Effector memory CD8-positive, alpha-beta T cell (primary cell): Measurements from ENCODE around the gene VCX.
"Not testable (repeated sequence)": the region's sequence is repeated elsewhere in the genome, so short reads cannot be mapped to it uniquely, and the experiment has no call there.

Source experiments
- ATAC-seq: fragments of 150-1000 bp; cut with Tn5 transposase; replicated peaks from 2 replicates; pipeline ENCODE4 v1.10.0; 2021; ENCODE audit warnings: mild to moderate bottlenecking, moderate library complexity
- DNase-seq, 3 experiments: peaks; one replicate each; pipeline ENCODE4 v3.0.0; 2021
- H3K27ac Mint-ChIP-seq, 2 donors: one replicate each; pipeline ENCODE4 v1.8.0; 2022; ENCODE audit warnings: mild to moderate bottlenecking in 2 of 2, mixed read lengths in 2 of 2, moderate library complexity in 2 of 2
- H3K27me3 Mint-ChIP-seq, 2 donors: one replicate each; pipeline ENCODE4 v1.8.0; 2022; ENCODE audit warnings: mixed read lengths in 2 of 2
- H3K36me3 Mint-ChIP-seq: one replicate; pipeline ENCODE4 v1.8.0; 2022; ENCODE audit warnings: mild to moderate bottlenecking, moderate library complexity, mixed read lengths; ENCODE audit not compliant: insufficient read depth
- H3K4me1 Mint-ChIP-seq, 2 donors: one replicate each; pipeline ENCODE4 v1.8.0; 2022; ENCODE audit warnings: low read depth in 2 of 2, mixed read lengths in 2 of 2
- H3K4me3 Mint-ChIP-seq, 2 donors: one replicate each; pipeline ENCODE4 v1.8.0; 2022; ENCODE audit warnings: mild to moderate bottlenecking in 2 of 2, mixed read lengths in 2 of 2, moderate library complexity in 2 of 2
- H3K9me3 Mint-ChIP-seq, 2 donors: one replicate each; pipeline ENCODE4 v1.8.0; 2022; ENCODE audit warnings: mixed read lengths in 2 of 2
- total RNA-seq, 9 experiments: gene quantifications; one replicate each; lab custom pipeline; 2026; lab: John Stamatoyannopoulos, UW

The VCX gene
- total RNA-seq: 0 reads per million in 9 experiments

GRCh38 chrX:7842871-7843270 is at the start of gene VCX:
VCX (plus strand) TSS chrX:7843171; CDS start chrX:7843204, 33 bp downstream.
- not testable (repeated sequence) for H3K36me3 Mint-ChIP-seq, DNase-seq, H3K4me1 Mint-ChIP-seq, ATAC-seq, H3K9me3 Mint-ChIP-seq, H3K27ac Mint-ChIP-seq, H3K4me3 Mint-ChIP-seq, H3K27me3 Mint-ChIP-seq

- H3K27ac Mint-ChIP-seq: no peak overlapping the region
- ATAC-seq: no peak
- no peaks in the 10 kb centered on the region for H3K4me1 Mint-ChIP-seq
- H3K9me3 Mint-ChIP-seq: no peaks in the 10 kb centered on the region
- DNase-seq: no peak
- no peak overlapping the region for H3K4me3 Mint-ChIP-seq
- no peaks in the 10 kb centered on the region for H3K36me3 Mint-ChIP-seq
- H3K27me3 Mint-ChIP-seq: no peaks in the 10 kb centered on the region
Measured at GRCh38 chrX:7798327-7798726, 44.6 kb upstream of the VCX start.

- DNase-seq (no peak), ATAC-seq (no peak)
- Mint-ChIP-seq H3K27me3 (no peaks in the 10 kb centered on the region), H3K4me1 (no peaks in the 10 kb centered on the region), H3K27ac (no peak overlapping the region), H3K9me3 (no peaks in the 10 kb centered on the region), H3K36me3 (no peaks in the 10 kb centered on the region), H3K4me3 (no peak overlapping the region)
Measured at GRCh38 chrX:7801711-7802110, 41.3 kb upstream of the VCX start.

- Mint-ChIP-seq H3K4me1 (no peaks in the 10 kb centered on the region), H3K4me3 (no peak overlapping the region), H3K36me3 (no peaks in the 10 kb centered on the region), H3K27me3 (no peaks in the 10 kb centered on the region), H3K9me3 (no peaks in the 10 kb centered on the region), H3K27ac (no peak overlapping the region)
- DNase-seq (no peak), ATAC-seq (no peak)
Measured at GRCh38 chrX:7815166-7815805, 27.7 kb upstream of the VCX start.

GRCh38 chrX:7828594-7828993 is 14.4 kb upstream of the VCX start:
- H3K27me3 Mint-ChIP-seq: no peaks in the 10 kb centered on the region
- ATAC-seq: no peak
- H3K4me1 Mint-ChIP-seq: no peaks in the 10 kb centered on the region

GRCh38 chrX:7841084-7841805 is 1.7 kb upstream of the VCX start:
- Mint-ChIP-seq H3K4me3 (no peak overlapping the region), H3K36me3 (no peaks in the 10 kb centered on the region)
- no peak for ATAC-seq

More at GRCh38 chrX:7828594-7828993, 14.4 kb upstream of the VCX start:
- no peak for DNase-seq
- Mint-ChIP-seq H3K4me3 (no peak overlapping the region), H3K27ac (no peak overlapping the region), H3K9me3 (no peaks in the 10 kb centered on the region), H3K36me3 (no peaks in the 10 kb centered on the region)

GRCh38 chrX:7852166-7852565 is 9.2 kb downstream of the VCX start:
- Mint-ChIP-seq H3K4me3 (no peak overlapping the region), H3K27me3 (no peaks in the 10 kb centered on the region), H3K36me3 (no peaks in the 10 kb centered on the region), H3K27ac (no peak overlapping the region), H3K4me1 (no peaks in the 10 kb centered on the region), H3K9me3 (no peaks in the 10 kb centered on the region)
- DNase-seq (no peak), ATAC-seq (no peak)

More at GRCh38 chrX:7841084-7841805, 1.7 kb upstream of the VCX start:
- Mint-ChIP-seq H3K4me1 (no peaks in the 10 kb centered on the region), H3K9me3 (no peaks in the 10 kb centered on the region), H3K27ac (no peak overlapping the region), H3K27me3 (no peaks in the 10 kb centered on the region)
- DNase-seq: no peak

- no peak overlapping the region for H3K27ac Mint-ChIP-seq
- H3K27me3 Mint-ChIP-seq: peaks cover 0 to under 1% of the 10 kb centered on the region in 2 donors
- H3K4me3 Mint-ChIP-seq: no peak overlapping the region
- ATAC-seq (no peak), DNase-seq (no peak)
- no peaks in the 10 kb centered on the region for H3K36me3 Mint-ChIP-seq
- H3K4me1 Mint-ChIP-seq: no peaks in the 10 kb centered on the region
- H3K9me3 Mint-ChIP-seq: no peaks in the 10 kb centered on the region
Measured at GRCh38 chrX:7872042-7872441, 29.1 kb downstream of the VCX start.

GRCh38 chrX:7876957-7877356 is 34.0 kb downstream of the VCX start:
- H3K27me3 Mint-ChIP-seq: peaks cover 0 to 4% of the 10 kb centered on the region in 2 donors
- H3K4me1 Mint-ChIP-seq: no peaks in the 10 kb centered on the region
- DNase-seq (no peak), ATAC-seq (no peak)
- no peak overlapping the region for H3K27ac Mint-ChIP-seq
- H3K36me3 Mint-ChIP-seq: no peaks in the 10 kb centered on the region
- H3K9me3 Mint-ChIP-seq: no peaks in the 10 kb centered on the region
- no peak overlapping the region for H3K4me3 Mint-ChIP-seq

GRCh38 chrX:7889135-7889534 is 46.2 kb downstream of the VCX start:
- Mint-ChIP-seq H3K9me3 (no peaks in the 10 kb centered on the region), H3K27me3 (peaks cover 0 to 16% of the 10 kb centered on the region in 2 donors), H3K4me1 (no peaks in the 10 kb centered on the region), H3K4me3 (no peak overlapping the region), H3K27ac (no peak overlapping the region), H3K36me3 (no peaks in the 10 kb centered on the region)
- no peak for DNase-seq
- no peak for ATAC-seq

- Mint-ChIP-seq H3K4me3 (no peak overlapping the region), H3K27me3 (peaks cover 0 to 16% of the 10 kb centered on the region in 2 donors), H3K4me1 (no peaks in the 10 kb centered on the region), H3K36me3 (no peaks in the 10 kb centered on the region), H3K9me3 (no peaks in the 10 kb centered on the region), H3K27ac (no peak overlapping the region)
- DNase-seq (no peak), ATAC-seq (no peak)
Measured at GRCh38 chrX:7889680-7890079, 46.7 kb downstream of the VCX start.

GRCh38 chrX:7891928-7892327 is 49.0 kb downstream of the VCX start:
- H3K36me3 Mint-ChIP-seq: no peaks in the 10 kb centered on the region
- H3K27me3 Mint-ChIP-seq: peaks cover 0 to 8% of the 10 kb centered on the region in 2 donors
- no peak overlapping the region for H3K27ac Mint-ChIP-seq
- no peak overlapping the region for H3K4me3 Mint-ChIP-seq
- H3K9me3 Mint-ChIP-seq: no peaks in the 10 kb centered on the region
- no peaks in the 10 kb centered on the region for H3K4me1 Mint-ChIP-seq
- ATAC-seq (no peak), DNase-seq (no peak)
